A673 (cell line): ENCODE measurements around the gene GPR31. TPM values are rescaled to one million over a fixed set of nuclear protein-coding genes. Genes with fewer than 3 reads are reported as not detected.
"Not testable (repeated sequence)": the region's sequence is repeated elsewhere in the genome, so short reads cannot be mapped to it uniquely, and the experiment has no call there.

Source experiments
- BruUV-seq: library from RNA; stranded (reverse); fragments of 400-500 nt; replicated peaks from 2 replicates; lab custom pipeline; 2021; lab: Mats Ljungman, UMichigan
- CTCF ChIA-PET: fragments of 300-600 bp; sonication (Branson Sonifier 250); formaldehyde crosslinking; loops from one replicate; lab custom pipeline; 2022; ENCODE audit warnings: antibody characterized with exemption; lab: Charles Lee
- POLR2A ChIA-PET: fragments of 300-600 bp; sonication (Branson Sonifier 250); formaldehyde crosslinking; loops from one replicate; lab custom pipeline; 2022; ENCODE audit warnings: antibody characterized with exemption; ENCODE audit not compliant: low non-redundant PET; lab: Charles Lee
- DNase-seq: peaks from one replicate; pipeline ENCODE4 v3.0.0-alpha.2; 2015; ENCODE audit warnings: low spot score
- H3K27ac ChIP-seq: fragments of 200-600 bp; sonication (generic); 2 replicates; pipeline ENCODE4 v1.5.1; 2016; ENCODE audit warnings: mixed run types, low read depth, mild to moderate bottlenecking, mixed read lengths, antibody characterized with exemption, low read length; ENCODE audit not compliant: poor library complexity, severe bottlenecking
- H3K27me3 ChIP-seq: fragments of 200-600 bp; sonication (generic); replicated peaks from 2 replicates; pipeline ENCODE4 v1.6.1; 2017; ENCODE audit warnings: mixed run types, low read depth, mild to moderate bottlenecking, mixed read lengths, antibody characterized with exemption, low read length; ENCODE audit not compliant: insufficient read depth, poor library complexity
- H3K36me3 ChIP-seq: fragments of 200-600 bp; sonication (generic); 2 replicates; pipeline ENCODE4 v1.6.1; 2016; ENCODE audit warnings: mixed run types, mild to moderate bottlenecking, mixed read lengths, antibody characterized with exemption, low read length; ENCODE audit not compliant: insufficient read depth, poor library complexity, severe bottlenecking
- H3K4me1 ChIP-seq: fragments of 200-600 bp; sonication (generic); 2 replicates; pipeline ENCODE4 v1.6.1; 2017; ENCODE audit warnings: mixed run types, mild to moderate bottlenecking, mixed read lengths, antibody characterized with exemption, low read length; ENCODE audit not compliant: insufficient read depth, poor library complexity, severe bottlenecking
- H3K4me3 ChIP-seq: fragments of 200-600 bp; sonication (generic); 2 replicates; pipeline ENCODE4 v1.5.1; 2016; ENCODE audit warnings: low read depth, mixed run types, mild to moderate bottlenecking, mixed read lengths, low read length; ENCODE audit not compliant: poor library complexity, severe bottlenecking
- H3K9me3 ChIP-seq: fragments of 200-600 bp; sonication (generic); 2 replicates; pipeline ENCODE4 v1.6.1; 2016; ENCODE audit warnings: mixed run types, low read depth, mild to moderate bottlenecking, mixed read lengths, antibody characterized with exemption, low read length; ENCODE audit not compliant: poor library complexity, severe bottlenecking
- CTCF ChIP-seq: fragments of 300-800, 200-600 bp; sonication (generic); conservative IDR thresholded peaks from 2 replicates; pipeline ENCODE4 v1.5.1; 2017; ENCODE audit warnings: low read depth, mild to moderate bottlenecking, antibody characterized with exemption, low read length, moderate library complexity, mixed read lengths
- EZH2 ChIP-seq: fragments of 200-600 bp; sonication (generic); IDR thresholded peaks from 2 replicates; pipeline ENCODE4 v1.6.1; 2017; ENCODE audit warnings: borderline replicate concordance, low read depth, mild to moderate bottlenecking, mixed read lengths, antibody characterized with exemption, low read length; ENCODE audit not compliant: poor library complexity, severe bottlenecking
- intact Hi-C: fragments of 100-400 bp; cut with micrococcal nuclease; formaldehyde crosslinking; loops from one replicate; pipeline ENCODE4 v1.10.0; 2022; ENCODE audit not compliant: unreplicated experiment
- total RNA-seq: library from RNA; stranded (reverse); gene quantifications from 2 replicates; pipeline ENCODE4 v1.2.3, GENCODE V29; 2021

GPR31 gene
- total RNA-seq, 1 experiment from 2014 or later = not detected

GRCh38 chr6:167200806-167201205 lies 43.0 kb upstream of the GPR31 start:
- POLR2A ChIA-PET = no interaction called here

GRCh38 chr6:167195941-167196610 lies 38.3 kb upstream of the GPR31 start:
- H3K4me1 ChIP-seq, DNase-seq, POLR2A ChIA-PET, H3K27me3 ChIP-seq, CTCF ChIA-PET, H3K9me3 ChIP-seq, H3K4me3 ChIP-seq, H3K27ac ChIP-seq, H3K36me3 ChIP-seq, BruUV-seq: not testable (repeated sequence)
- intact Hi-C loops = loop anchor here (5.0 kb wide), 1 partner anchor 419 kb away; no protein-coding TSS in a partner anchor

More at GRCh38 chr6:167200806-167201205, 43.0 kb upstream of the GPR31 start:
- Histone ChIP-seq H3K4me3 (no peak overlapping the region), H3K27ac (no peak overlapping the region), H3K4me1 (no peaks in the 10 kb centered on the region), H3K9me3 (no peaks in the 10 kb centered on the region), H3K27me3 (no peaks in the 10 kb centered on the region), H3K36me3 (no peaks in the 10 kb centered on the region)
- CTCF ChIA-PET = no interaction called here
- TF ChIP-seq CTCF (no peak), EZH2 (no peak)
- DNase-seq = no peak
- BruUV-seq = no TSS peak
- intact Hi-C loops = no loop called here

- H3K9me3 ChIP-seq, H3K4me3 ChIP-seq, DNase-seq, H3K4me1 ChIP-seq, BruUV-seq, H3K36me3 ChIP-seq, H3K27ac ChIP-seq, POLR2A ChIA-PET, intact Hi-C loops, H3K27me3 ChIP-seq: not testable (repeated sequence)
- CTCF ChIA-PET = interaction anchor here (0.6 kb wide), 1 partner anchor 871 kb away, joined by 8 read pairs; no protein-coding TSS in a partner anchor
Observed at GRCh38 chr6:167193515-167194125, 35.8 kb upstream of the GPR31 start.

- H3K9me3 ChIP-seq, BruUV-seq, POLR2A ChIA-PET, H3K4me3 ChIP-seq, DNase-seq, CTCF ChIA-PET, H3K4me1 ChIP-seq, H3K36me3 ChIP-seq, H3K27me3 ChIP-seq, intact Hi-C loops, H3K27ac ChIP-seq: not testable (repeated sequence)
Observed at GRCh38 chr6:167191043-167191583, 33.3 kb upstream of the GPR31 start.

- intact Hi-C loops = loop anchor here (5.0 kb wide), 1 partner anchor 180 kb away; no protein-coding TSS in a partner anchor
- H3K27ac ChIP-seq, H3K36me3 ChIP-seq, H3K27me3 ChIP-seq, H3K9me3 ChIP-seq, H3K4me1 ChIP-seq, POLR2A ChIA-PET, DNase-seq, H3K4me3 ChIP-seq, BruUV-seq: not testable (repeated sequence)
- CTCF ChIA-PET = interaction anchor here (0.5 kb wide), 1 partner anchor 710 kb away, joined by 5 read pairs; no protein-coding TSS in a partner anchor
Observed at GRCh38 chr6:167187275-167187674, 29.5 kb upstream of the GPR31 start.

- CTCF ChIA-PET, H3K27ac ChIP-seq, H3K9me3 ChIP-seq, H3K4me1 ChIP-seq, H3K4me3 ChIP-seq, BruUV-seq, POLR2A ChIA-PET, H3K36me3 ChIP-seq, H3K27me3 ChIP-seq, DNase-seq: not testable (repeated sequence)
- intact Hi-C loops = loop anchor here (5.0 kb wide), 1 partner anchor 182 kb away; no protein-coding TSS in a partner anchor
Observed at GRCh38 chr6:167185101-167185500, 27.3 kb upstream of the GPR31 start.
